Measurements from ENCODE around the gene RAB11FIP4.

Gene RAB11FIP4

DNA sequence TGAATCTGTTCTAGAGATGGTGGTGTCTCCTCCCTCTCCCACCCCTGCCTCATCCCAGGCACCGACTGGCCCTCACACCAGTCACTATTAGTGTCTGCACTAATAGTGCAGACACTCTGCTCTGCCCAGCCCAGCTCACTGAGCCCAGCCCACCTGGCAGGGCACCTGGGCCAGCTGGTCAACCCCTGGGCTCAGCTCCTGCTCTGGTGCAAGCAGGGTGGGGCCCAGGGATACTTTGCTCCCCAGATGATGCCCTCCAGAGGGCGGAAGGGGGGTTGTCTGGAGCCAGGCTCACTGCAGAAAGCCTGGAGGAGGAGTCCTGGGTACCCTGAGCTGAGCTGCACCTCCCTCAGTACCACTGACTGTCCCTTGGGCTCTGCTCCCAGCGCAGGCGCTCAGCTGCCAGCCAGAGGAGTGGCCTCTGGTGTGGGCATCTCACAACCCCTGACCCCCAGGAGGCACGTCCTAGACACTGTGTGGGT, 14.5 kb downstream of the RAB11FIP4 start:
- DNase-seq (ENCODE audit: low read depth in 3 of 3): no peak

DNA sequence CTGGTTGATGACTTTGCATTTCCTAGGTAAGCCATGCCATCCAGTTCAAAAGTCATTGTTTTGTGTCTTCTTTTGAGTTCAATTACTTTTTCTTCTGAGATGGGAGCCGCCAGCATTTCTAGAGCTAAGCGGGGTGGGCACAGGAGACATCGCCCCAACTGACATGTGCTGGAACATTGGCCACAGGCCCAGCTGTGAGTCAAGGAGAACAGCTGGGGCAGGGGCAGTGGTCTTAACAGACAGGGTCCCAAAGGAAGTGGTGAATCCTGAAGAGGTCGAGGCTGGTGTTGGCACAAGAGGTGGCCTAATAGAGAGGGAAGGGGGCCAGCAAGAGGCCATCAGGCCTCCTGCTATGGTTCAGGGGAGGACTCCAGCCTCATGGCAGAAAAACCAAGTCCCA, 17.1 kb downstream of the RAB11FIP4 start:
- DNase-seq (ENCODE audit: low read depth in 3 of 3): no peak

DNA sequence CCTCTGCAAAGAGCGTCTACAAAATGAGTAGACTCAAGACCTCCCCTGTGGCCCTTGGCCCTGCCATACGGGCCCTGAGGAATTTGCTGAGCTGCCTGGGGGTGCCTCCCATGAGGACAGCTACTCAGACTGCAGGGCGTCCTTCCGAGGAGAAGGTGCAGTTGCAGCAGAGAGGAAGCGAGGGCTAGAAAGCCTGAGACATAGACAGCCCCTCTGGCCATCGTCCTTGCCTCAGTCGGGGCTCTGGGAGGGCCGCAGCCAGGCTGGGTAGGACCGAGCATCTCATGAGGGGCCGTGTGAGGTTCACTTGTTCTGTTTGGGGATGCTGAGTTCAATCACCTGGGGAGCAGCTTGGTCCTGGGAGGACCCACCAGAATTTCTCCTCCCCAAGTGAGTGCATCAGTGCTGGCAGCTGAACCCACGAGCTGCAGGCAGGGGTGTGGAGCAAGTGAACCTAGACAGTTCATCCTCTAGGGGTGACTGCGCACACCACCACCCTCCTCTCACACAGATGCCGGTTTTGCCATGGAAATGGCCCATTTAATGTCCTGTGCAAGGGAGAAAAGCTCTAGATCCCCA, 20.3 kb downstream of the RAB11FIP4 start:
- no peak for DNase-seq (ENCODE audit: low read depth in 3 of 3)

DNA sequence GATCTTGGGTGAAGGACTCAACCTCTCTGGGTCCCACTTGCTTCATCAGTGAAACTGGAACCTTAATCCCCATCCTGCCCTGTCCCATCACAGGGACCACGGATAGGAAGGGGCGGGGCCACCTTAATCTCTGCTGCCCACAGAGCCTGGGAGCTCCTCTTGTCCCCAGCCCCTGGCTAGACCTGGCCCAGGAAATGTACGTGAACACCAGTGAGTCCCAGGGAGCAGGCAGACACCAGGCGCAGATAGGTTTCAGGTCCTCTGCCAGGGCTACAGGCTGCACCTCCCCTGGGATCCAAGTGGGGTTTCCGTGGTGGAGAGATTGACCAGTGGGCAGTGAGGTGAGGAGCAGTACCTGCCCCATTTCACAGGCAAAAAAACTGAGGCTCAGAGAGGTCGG, 21.0 kb downstream of the RAB11FIP4 start:
- DNase-seq (ENCODE audit: low read depth in 3 of 3): no peak

DNA sequence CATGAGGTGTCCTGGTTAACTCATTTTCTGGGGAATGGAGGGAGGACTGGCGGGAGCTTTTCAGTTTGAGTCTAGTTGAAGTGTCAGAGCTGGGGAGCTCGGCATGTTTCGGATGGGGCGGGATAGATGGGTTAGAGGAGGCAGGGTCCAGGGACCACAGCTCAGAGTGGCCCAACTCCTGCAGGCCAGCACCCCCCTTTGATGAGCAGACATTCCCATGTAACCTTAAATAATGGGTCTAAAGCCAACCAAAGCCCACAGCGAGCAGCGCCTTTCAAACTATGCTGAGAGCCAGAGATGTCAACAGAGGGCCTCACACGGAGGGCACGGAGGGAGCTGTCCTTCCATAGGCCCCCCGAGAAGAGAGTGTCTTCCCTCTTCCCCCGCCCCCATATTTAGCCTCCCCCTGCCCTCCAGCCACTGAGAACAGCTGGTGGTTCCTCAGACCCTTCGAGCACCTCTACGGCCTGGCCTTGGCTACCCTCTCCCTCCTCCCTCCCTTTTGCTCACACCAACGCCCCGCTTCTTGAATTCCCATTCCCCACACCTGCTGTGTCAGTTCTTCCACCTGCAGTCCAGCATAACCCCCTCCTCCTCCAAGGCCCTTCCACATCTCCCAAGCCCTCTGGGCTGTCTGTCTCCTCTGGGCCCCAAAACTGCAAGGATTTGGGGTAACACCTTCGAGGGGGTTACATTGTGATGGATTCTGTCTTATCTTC, 21.8 kb downstream of the RAB11FIP4 start:
- no peak for DNase-seq (ENCODE audit: low read depth in 3 of 3)

DNA sequence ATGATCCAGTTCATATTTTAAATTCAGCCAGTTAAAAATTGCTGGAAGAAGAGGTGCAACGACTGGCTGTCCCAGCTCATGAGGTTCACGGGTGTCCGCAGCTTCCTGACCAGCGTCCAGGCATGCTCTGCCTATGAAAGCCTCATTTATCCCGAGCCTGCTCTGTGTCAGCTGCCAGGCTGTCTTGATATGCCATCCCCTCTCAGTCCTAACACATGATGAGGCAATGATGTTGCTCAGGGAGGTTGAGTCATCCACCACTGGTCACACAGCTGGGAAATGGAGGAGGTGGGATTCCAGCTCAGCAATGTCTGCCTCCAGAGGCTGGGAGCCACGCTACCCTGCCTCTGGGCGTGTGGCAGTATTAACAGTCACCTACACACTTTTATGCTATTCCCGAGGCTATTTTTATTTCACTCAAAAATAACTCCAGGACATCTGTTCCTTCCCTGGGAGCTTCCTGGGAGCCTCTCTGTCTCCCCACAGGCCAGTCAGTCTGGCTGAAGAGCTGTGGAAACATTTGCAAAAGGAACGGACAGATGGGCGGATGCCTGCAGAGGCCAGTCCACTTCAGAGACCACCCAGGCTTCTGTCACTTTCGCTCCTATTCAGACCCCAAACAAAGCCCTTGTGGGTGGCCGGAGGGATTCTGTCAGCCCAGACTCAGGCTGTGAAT, 22.5 kb downstream of the RAB11FIP4 start:
- DNase-seq (ENCODE audit: low read depth in 3 of 3): no peak

DNA sequence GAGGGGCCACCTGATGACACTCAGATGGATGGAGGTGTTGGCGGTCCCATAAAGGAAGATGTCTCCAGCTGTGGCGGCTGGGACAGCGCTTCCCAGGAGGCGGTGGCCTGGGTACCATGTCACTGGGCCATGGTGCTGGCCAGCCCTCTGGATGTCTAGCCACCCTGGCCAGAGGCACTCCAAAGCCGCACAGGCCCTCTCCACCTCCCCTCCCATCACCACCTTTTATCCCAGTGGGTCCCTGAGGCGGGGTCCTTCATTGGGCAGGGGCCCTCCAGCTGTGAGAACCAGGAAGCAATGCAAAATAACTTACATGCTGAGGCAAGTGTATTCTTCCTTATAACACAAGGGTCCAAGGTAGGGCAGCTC, 23.1 kb downstream of the RAB11FIP4 start:
- no peak for DNase-seq (ENCODE audit: low read depth in 3 of 3)

DNA sequence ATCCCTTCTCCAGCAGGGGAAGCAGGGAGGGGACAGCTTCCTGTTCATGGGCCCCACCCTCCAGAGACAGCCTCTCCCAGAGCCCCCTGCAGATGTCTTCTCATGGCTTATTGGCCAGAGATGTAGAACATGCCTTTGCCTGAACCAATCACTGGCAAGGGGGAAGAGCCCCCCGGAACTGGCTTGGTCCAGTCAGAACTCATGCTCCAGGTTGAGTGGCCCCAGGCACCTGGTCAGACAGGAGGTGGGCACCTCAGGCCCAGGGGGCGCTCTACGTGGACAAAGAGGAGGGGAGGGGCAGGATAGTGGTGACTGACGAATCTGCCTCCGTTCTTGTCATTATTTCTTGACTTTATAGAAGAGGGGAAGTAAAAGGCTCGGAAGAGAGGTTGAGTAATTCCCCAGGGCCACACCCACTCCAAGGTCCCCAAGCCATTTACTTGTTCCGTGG, 23.6 kb downstream of the RAB11FIP4 start:
- no peak for DNase-seq (ENCODE audit: low read depth in 3 of 3)

DNA sequence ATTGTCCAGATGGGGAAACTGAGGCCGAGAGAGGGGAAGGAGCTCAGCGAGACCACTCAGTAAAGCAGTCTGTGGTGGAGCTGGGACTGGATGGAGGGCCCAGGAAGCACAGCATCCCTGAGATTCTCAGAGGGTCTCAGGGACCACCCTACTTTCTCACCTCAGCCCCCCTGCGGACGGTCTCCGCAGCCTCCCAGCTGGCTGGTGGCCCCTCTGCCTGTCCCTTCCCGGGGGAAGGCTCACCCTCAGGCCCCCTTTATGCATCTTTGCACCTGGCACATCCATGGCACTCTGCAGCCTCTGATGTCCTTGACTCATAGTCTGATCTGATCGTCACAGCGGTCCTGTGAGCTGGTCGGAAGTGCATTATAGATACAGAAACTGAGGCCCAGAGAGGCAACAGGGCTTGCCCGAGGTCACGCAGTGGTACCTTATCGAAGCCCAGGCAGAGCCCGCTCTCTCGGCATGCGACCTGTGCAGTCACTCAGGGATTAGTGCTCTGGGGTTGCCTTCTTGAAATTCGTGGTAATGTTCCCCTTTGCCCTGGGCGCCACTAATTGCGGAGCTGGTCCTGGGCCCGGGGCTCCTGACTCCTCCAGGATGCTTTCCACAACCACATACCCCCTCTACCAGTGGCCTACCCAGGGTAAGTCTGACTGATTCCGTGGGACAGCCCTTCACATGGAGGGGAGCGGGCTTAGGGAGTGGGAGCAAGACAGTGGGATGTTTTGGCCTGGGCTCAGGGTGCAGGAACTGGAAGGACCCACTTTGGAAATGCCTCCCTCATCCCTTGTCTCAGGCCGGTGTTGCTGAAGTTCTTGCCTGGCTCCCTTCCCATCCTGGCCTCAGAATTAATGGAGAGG, 24.4 kb downstream of the RAB11FIP4 start:
- DNase-seq (ENCODE audit: low read depth in 3 of 3): no peak

DNA sequence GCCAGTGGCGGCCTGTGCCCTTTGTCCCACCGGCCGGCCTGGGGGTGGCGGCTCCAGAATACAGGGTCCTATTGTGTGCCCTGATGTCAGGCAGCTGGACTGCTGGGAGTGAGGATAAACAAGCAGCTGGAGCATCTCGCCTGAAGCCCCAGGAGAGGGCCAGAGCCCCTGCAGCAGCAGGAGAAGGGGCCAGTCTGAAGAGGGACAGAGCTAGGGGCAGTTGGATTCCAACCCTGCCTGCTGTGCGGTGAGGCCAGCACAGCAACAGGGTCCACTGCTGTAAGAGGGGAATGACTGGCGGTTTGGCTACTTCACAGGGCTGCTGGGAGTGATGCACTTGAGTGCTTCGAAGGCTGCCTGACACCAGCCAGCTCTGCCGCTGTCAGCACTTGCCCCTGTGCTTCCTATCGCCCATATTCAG, 25.0 kb downstream of the RAB11FIP4 start:
- no peak for DNase-seq (ENCODE audit: low read depth in 3 of 3)

DNA sequence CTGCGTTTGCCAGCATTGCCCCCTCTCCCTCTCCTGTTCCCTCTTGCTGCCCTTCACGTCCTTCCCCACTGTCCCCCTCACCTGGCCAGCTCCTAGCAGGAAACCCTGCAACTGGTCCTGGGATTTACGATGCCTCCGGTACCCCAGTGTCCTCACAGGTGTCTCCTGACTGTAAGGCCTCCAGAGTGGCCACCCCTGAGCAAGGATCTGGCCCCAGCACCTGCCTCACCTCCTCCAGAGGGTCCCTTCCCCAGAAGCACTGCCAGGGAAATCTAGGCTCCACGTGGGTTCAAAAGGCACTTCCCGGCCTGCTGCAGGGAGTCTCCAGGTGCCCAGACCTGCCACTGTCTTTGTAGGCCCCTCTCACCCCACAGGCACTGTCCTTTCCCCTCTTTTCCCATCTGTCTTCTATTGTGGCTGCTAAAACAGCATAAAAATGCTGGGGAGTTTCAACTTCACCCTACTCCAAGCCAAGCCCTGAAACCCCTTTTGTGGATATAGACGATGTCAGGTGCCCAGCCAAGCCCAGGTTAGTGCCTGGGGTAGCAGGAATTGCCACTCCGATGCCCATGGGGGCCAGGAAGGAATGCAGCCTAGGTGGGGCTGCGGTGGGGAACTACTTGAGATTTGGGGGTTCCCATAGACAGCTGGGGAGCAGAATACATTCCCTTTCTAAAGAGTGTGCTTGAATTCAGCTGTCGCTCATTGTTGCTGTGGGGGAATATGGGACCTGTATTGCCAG, 25.7 kb downstream of the RAB11FIP4 start:
- no peak for DNase-seq (ENCODE audit: low read depth in 3 of 3)

DNA sequence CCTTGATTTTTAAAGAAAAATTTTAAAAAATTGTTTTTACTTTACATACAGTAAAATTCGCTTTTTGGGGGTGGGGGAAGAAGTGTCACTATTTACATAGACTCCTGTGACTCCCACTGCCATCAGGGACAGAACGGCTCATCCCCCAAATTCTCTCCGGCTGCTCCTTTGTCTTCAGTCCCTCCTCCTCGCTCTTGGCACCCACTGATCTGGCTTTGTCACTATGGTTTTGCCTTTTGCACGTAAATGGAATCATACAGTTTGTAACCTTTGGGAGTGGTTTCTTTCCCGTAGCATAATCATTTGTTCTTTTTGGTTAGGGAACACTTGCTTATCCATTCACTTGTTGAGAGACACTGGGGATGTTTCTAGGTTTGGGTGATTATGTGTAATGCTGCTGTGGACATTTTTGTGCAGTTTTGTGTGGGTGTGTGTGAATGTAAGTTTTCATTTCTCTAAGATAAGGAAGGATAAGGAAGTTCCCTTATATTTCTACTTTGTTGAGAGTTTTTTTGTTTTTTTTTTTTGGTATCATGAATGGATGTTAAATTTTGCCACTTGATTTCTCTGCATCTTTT, 27.4 kb downstream of the RAB11FIP4 start:
- DNase-seq (ENCODE audit: low read depth in 3 of 3): no peak

DNA sequence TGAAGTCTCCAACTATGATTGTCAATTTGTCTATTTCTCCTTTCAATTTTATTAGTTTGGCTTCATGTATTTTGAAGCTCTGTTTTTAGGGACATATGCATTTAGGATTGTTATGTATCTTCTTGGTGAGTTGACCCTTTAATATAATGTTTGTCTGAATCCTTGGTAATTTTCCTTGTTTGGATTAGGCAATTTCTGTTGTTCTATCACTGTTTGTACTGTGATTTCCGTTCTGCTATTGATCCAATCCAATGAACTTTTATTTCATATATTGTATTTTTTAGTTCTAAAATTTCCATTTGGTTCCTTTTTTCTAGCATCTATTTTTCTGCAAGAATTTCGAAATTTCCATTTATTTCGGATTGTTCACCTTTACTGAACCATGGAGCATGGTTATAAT, 31.0 kb downstream of the RAB11FIP4 start:
- DNase-seq (ENCODE audit: low read depth in 3 of 3): no peak

DNA sequence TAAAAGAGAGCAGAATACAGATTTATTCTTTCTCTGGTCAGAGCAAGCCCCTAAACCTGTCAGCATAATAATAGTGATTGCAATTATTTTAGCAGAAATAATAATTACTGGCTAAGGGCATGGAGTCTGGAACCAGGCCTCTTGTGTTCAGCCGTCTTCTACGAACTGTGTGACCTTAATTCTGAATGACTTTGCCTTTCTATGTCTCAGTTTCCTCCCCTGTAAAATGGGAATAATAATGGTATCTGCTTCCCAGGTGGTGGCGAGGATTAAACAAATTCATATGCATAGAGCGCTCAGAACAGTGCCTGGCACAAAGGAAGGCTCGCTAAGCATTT, 33.4 kb downstream of the RAB11FIP4 start:
- DNase-seq (ENCODE audit: low read depth in 3 of 3): no peak

DNA sequence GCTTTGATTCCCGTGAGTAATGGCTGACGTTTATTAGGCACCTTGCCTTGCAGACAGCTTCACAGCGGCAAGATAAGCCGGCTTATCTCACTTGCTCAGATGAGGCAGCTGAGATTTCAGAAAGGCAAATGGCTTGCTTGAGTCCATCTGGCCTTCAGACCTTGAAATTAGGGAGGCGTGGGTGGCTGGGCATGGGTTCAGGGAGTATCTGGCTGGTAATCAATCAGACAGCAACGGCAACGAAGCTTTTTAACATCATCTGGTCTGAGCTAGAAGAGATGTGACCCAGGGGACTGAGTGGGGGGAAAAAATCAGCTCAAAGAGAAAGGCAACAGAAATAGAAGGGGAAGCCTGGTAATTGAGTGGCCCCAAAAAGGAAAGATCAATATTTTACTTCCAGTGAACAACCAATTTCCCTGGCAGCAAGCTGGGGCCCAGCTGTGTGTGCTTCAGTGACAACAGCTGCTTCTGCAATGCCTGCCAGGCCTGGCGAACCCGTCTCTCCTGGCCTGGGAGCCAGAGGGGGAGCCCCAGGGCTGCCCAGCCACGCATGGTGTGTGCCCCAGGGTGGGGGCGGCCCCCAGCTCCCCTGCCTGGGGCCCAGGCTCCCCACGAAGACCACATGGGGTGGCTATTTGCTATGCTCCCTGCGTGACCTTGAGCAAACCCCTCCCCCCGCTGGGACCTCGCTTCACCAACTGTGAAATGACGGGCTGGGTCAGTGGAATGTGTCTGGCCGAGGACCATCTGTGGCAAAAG, 34.0 kb downstream of the RAB11FIP4 start:
- no peak for DNase-seq (ENCODE audit: low read depth in 3 of 3)

DNA sequence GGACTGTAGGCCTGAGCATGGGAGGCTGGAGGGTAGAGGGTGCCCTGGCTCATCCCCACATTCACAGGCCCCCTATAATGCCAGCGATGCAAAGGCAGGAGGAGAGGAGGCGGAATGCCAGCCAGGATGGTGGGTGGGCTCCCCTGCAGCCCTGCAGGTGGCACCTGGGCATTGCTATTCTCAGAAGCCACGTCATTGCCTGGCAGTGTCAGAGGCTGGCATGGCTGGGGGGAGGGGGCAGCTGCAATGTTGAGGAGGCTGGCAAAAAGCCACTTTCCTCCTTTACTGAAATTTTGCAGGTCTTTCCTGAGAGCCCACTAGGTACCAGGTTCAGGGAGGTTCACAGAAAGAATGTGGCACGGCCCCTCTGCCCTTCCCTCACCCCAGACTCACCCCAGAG, 36.2 kb downstream of the RAB11FIP4 start:
- DNase-seq (ENCODE audit: low read depth in 3 of 3): no peak

DNA sequence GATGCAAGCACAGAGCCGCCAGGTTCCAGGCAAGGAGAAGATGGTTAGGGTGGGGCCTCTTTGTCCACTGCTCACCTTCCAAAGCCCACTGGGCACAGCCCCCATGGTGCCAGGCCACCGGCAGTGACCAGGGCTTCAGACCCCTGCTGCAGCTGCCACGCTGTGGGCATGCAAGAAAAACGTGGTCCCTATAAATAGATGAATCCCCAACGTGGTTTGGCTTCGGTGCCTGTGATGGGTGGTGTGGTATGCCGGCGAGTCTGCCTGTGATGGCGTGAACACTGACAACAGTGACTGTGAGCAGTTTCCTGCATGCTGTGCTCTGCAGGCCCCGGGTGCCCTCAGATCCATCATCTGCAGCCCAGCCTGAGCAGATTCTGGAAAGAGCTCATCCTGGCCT, 36.6 kb downstream of the RAB11FIP4 start:
- no peak for DNase-seq (ENCODE audit: low read depth in 3 of 3)

DNA sequence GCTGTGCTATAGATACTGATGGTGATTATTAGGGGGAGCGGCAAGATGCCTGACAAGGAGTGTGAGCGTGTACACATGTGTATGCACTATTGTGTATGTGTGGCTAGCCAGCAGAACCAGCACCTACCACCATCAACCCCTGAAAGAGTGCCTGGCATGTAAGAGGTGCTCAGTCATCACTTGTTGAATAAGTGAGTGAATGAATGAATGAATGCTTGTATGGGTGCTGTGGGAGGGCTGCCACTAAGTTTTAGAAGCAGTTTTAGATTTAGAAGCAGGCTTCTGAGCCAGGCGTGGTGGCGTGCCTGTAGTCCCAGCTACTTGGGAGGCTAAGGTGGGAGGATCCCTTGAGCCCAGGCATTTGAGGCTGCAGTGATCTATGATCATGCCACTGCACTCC, 37.0 kb downstream of the RAB11FIP4 start:
- DNase-seq (ENCODE audit: low read depth in 3 of 3): no peak

DNA sequence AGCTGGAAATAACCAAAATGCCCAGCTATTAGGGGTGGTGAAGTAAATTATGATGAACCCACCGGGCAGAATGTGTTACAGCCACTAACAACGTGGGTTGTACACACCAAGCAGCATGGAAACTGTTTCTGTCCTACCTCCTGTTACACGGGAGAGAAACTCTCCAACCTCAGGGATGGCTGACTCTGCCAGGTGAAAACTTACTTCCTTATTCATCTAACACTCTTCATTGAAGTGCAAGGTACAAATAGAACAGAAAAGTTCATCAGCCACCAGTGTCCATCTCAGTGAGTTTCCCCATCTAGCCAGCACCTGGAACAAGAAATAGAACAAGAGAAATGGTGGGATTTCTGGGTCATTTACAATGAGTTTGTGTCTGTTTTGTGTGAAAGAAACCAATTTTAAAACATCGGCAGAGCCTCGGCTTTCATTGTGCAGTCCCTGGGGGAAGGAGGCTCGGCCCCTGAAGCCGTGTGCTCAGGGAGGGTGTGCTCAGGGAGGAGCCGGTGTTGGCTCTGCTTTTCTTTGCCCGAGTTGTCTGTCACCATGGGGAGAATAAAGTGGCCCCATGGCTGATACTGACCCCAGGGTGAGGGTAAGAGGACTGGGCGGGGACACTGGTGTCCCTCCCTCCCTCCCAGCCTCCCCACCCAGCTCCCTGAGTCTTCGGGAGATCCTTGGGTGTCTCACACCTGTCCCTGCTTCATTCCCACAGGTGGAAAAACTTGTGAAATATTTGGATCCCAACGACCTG, 39.8 kb downstream of the RAB11FIP4 start:
- no peak for DNase-seq (ENCODE audit: low read depth in 3 of 3)

All from stimulated activated CD4-positive, alpha-beta T cell treated with anti-CD3 and anti-CD28 coated beads, TNF-alpha, amount 100 ng/mL, for 4 hours (primary cell).